Measurements from ENCODE around the gene PLCH2. TPM values are rescaled to one million over a fixed set of nuclear protein-coding genes. Genes with fewer than 3 reads are reported as not detected.

PLCH2 gene
- total RNA-seq, 1 experiment from 2014 or later = not detected

DNA sequence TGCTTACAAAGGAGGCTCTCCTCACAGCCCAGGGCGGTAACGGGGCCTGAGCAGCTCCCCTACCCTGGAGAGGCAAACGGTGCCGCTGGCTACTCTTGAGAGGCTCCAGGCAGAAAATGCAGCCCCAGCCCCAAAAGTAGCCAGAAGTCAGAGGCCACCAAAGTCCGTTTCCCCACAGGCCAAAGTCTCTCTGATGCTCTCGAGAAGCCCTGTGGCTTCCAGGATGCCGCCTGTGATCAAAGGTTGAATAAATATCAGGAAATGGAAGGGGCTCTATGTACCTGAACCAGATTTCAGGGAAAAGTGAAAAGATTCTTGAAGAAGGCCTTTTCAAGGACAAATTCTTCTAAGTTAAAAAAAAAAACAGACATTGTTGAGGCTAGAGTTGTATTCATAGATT, 46.1 kb downstream of the PLCH2 start:
- peaks cover 44% of the 10 kb centered on the region for H3K36me3 ChIP-seq (ENCODE audit: insufficient read depth, low read length, poor library complexity, severe bottlenecking)
- intact Hi-C loops (cut with micrococcal nuclease; ENCODE audit: unreplicated experiment) = no loop called here
- H3K9me3 ChIP-seq (ENCODE audit: low read depth, low read length, poor library complexity, severe bottlenecking) = no peaks in the 10 kb centered on the region
- TF ChIP-seq, protein P1, sequence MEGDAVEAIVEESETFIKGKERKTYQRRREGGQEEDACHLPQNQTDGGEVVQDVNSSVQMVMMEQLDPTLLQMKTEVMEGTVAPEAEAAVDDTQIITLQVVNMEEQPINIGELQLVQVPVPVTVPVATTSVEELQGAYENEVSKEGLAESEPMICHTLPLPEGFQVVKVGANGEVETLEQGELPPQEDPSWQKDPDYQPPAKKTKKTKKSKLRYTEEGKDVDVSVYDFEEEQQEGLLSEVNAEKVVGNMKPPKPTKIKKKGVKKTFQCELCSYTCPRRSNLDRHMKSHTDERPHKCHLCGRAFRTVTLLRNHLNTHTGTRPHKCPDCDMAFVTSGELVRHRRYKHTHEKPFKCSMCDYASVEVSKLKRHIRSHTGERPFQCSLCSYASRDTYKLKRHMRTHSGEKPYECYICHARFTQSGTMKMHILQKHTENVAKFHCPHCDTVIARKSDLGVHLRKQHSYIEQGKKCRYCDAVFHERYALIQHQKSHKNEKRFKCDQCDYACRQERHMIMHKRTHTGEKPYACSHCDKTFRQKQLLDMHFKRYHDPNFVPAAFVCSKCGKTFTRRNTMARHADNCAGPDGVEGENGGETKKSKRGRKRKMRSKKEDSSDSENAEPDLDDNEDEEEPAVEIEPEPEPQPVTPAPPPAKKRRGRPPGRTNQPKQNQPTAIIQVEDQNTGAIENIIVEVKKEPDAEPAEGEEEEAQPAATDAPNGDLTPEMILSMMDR (conservative IDR thresholded peaks at IDR 0.05; ENCODE audit: low read depth, low read length) = no peak
- TF ChIP-seq EZH2 (IDR thresholded peaks at IDR 0.05; ENCODE audit: borderline replicate concordance, low read depth, low read length, poor library complexity, severe bottlenecking) = no peak
- H3K4me3 ChIP-seq (ENCODE audit: low read depth, low read length, poor library complexity, severe bottlenecking) = no peak overlapping the region
- no peak overlapping the region for H3K27ac ChIP-seq (ENCODE audit: low read depth, low read length, poor library complexity, severe bottlenecking)
- H3K27me3 ChIP-seq (replicated peaks; ENCODE audit: insufficient read depth, low read depth, low read length, poor library complexity) = no peaks in the 10 kb centered on the region
- no peak for DNase-seq (ENCODE audit: low spot score)
- CTCF ChIA-PET = no interaction called here
- POLR2A ChIA-PET (ENCODE audit: low non-redundant PET) = no interaction called here
- no TSS peak for BruUV-seq (replicated peaks)
- peaks cover 11% of the 10 kb centered on the region for H3K4me1 ChIP-seq (ENCODE audit: insufficient read depth, low read length, poor library complexity, severe bottlenecking)

DNA sequence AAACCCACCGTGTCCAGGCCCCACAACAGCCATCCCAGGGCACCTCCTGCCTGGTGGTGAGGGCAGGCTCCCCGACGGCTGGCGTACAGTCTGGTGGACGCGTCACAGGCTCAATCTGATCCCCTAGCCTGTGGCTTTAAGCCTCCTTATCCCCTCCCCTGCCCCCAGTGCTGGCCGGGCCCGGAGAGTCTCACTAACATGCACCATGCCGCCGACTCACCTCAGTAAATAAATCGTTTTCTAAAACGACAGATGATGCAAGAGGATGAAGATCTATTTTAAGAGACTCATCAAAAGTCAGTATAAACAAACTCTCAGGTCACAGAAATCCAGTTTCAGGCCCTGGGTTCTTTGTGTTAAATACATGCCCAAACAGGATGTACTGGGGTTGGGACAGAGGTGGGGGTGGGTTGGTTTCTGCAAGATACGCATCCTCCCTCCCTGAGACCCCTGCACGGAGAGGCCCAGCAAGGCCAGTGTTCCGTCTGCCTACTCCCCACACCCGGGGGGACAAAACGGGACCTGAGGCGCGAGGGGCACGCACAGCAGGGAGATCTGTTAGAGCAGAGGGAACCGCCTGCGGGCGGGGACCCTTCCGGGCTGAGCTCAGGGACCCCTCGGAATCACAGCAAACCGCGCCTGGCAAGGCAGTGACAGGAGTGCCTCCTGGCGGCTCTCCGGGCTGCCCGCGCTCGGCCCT, 47.3 kb downstream of the PLCH2 start:
- Histone ChIP-seq H3K4me1 (ENCODE audit: insufficient read depth, low read length, poor library complexity, severe bottlenecking) (peaks cover 11% of the 10 kb centered on the region), H3K9me3 (ENCODE audit: low read depth, low read length, poor library complexity, severe bottlenecking) (no peaks in the 10 kb centered on the region), H3K36me3 (ENCODE audit: insufficient read depth, low read length, poor library complexity, severe bottlenecking) (peaks cover 33% of the 10 kb centered on the region), H3K27ac (ENCODE audit: low read depth, low read length, poor library complexity, severe bottlenecking) (no peak overlapping the region), H3K4me3 (ENCODE audit: low read depth, low read length, poor library complexity, severe bottlenecking) (no peak overlapping the region), H3K27me3 (replicated peaks; ENCODE audit: insufficient read depth, low read depth, low read length, poor library complexity) (peaks cover 7% of the 10 kb centered on the region)
- intact Hi-C loops (cut with micrococcal nuclease; ENCODE audit: unreplicated experiment) = no loop called here
- TF ChIP-seq EZH2 (IDR thresholded peaks at IDR 0.05; ENCODE audit: borderline replicate concordance, low read depth, low read length, poor library complexity, severe bottlenecking) = no peak
- TF ChIP-seq, protein P1 (conservative IDR thresholded peaks at IDR 0.05; ENCODE audit: low read depth, low read length) = no peak
- CTCF ChIA-PET = no interaction called here
- no TSS peak for BruUV-seq (replicated peaks)
- POLR2A ChIA-PET (ENCODE audit: low non-redundant PET) = no interaction called here
- DNase-seq (ENCODE audit: low spot score) = no peak

DNA sequence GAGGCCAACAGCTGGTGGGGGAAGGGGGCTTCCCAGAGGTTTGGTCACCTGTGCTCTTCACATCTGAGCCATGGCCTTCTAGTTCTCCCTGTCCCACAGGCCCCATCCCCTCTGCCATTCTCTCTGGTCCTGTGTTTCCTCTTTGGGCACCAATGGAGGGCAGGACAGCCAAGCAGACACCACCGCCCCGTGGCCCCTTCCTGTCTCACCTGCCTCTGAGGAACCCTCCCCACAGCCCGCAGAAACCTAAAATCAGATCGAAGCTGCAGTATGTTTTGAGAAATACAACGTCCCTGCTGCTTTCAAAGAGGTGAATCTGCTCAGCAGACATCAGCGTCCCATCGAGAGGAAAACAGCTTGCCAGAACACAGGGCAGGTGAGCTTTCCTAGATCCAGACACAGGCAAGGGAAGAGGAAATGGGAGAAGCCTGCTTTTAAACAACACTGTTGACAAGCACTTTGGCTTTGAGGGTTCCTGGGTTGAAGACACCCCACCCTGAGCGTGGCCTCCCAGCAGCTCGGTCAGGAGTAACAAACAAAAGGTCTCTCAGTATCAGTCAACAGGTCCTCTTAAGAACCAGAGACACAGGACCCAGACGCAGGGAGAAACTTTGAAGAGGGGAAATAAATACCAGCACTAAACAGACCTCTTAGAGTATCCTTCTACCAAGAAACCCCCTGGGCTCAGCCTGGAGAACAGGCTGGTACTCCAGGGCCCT, 48.0 kb downstream of the PLCH2 start:
- ChIA-PET CTCF (no interaction called here), POLR2A (ENCODE audit: low non-redundant PET) (no interaction called here)
- TF ChIP-seq EZH2 (IDR thresholded peaks at IDR 0.05; ENCODE audit: borderline replicate concordance, low read depth, low read length, poor library complexity, severe bottlenecking) = no peak
- TF ChIP-seq, protein P1 (conservative IDR thresholded peaks at IDR 0.05; ENCODE audit: low read depth, low read length) = no peak
- H3K27me3 ChIP-seq (replicated peaks; ENCODE audit: insufficient read depth, low read depth, low read length, poor library complexity) = peaks cover 14% of the 10 kb centered on the region
- no peak overlapping the region for H3K27ac ChIP-seq (ENCODE audit: low read depth, low read length, poor library complexity, severe bottlenecking)
- H3K36me3 ChIP-seq (ENCODE audit: insufficient read depth, low read length, poor library complexity, severe bottlenecking) = peaks cover 26% of the 10 kb centered on the region
- H3K4me3 ChIP-seq (ENCODE audit: low read depth, low read length, poor library complexity, severe bottlenecking) = peak overlapping the region; percentile 99
- H3K4me1 ChIP-seq (ENCODE audit: insufficient read depth, low read length, poor library complexity, severe bottlenecking) = peaks cover 11% of the 10 kb centered on the region
- DNase-seq (ENCODE audit: low spot score) = no peak
- BruUV-seq (replicated peaks) = no TSS peak
- no peaks in the 10 kb centered on the region for H3K9me3 ChIP-seq (ENCODE audit: low read depth, low read length, poor library complexity, severe bottlenecking)
- intact Hi-C loops (cut with micrococcal nuclease; ENCODE audit: unreplicated experiment) = no loop called here

Data from A673 (cell line).